Liver (tissue), 9 donors: ENCODE data around the gene GMEB2. TPM values are rescaled to one million over a fixed set of nuclear protein-coding genes. Genes with fewer than 3 reads are reported as not detected.

ENCODE experiments used
- DNase-seq: peaks from one replicate; pipeline ENCODE4 v3.0.0-alpha.2; 2017; ENCODE audit warnings: low spot score
- H3K27ac ChIP-seq, 2 donors: one replicate each; pipeline ENCODE4 v1.7.0; 2013; ENCODE audit warnings: inconsistent platforms in 2 of 2, low read length in 2 of 2, control low read depth in 1 of 2, low read depth in 1 of 2, mild to moderate bottlenecking in 1 of 2
- H3K27me3 ChIP-seq, 4 donors: one replicate each; pipeline versions ENCODE4 v1.6.1 to v1.7.0; 2013; ENCODE audit warnings: low read length in 3 of 4, inconsistent platforms in 1 of 4, mild to moderate bottlenecking in 1 of 4, moderate library complexity in 1 of 4; ENCODE audit not compliant: control insufficient read depth in 4 of 4, insufficient read depth in 4 of 4
- H3K36me3 ChIP-seq, 4 donors: one replicate each; pipeline versions ENCODE4 v1.6.1 to v1.7.0; 2013; ENCODE audit warnings: low read length in 3 of 4, mild to moderate bottlenecking in 3 of 4, low read depth in 1 of 4, moderate library complexity in 1 of 4; ENCODE audit not compliant: control insufficient read depth in 4 of 4, insufficient read depth in 3 of 4
- H3K4me1 ChIP-seq, 4 donors: one replicate each; pipeline versions ENCODE4 v1.6.1 to v1.7.0; 2013; ENCODE audit warnings: low read length in 3 of 4, mild to moderate bottlenecking in 3 of 4, moderate library complexity in 1 of 4; ENCODE audit not compliant: control insufficient read depth in 4 of 4, insufficient read depth in 4 of 4
- H3K4me3 ChIP-seq, 3 donors: one replicate each; pipeline versions ENCODE4 v1.6.1 to v1.7.0; 2013; ENCODE audit warnings: low read length in 3 of 3, control low read depth in 1 of 3, low read depth in 1 of 3, mild to moderate bottlenecking in 1 of 3
- H3K9ac ChIP-seq, 2 donors: one replicate each; pipeline ENCODE4 v1.7.0; 2013; ENCODE audit warnings: low read length in 2 of 2, mild to moderate bottlenecking in 2 of 2, moderate library complexity in 2 of 2, control low read depth in 1 of 2, low read depth in 1 of 2
- H3K9me3 ChIP-seq, 4 donors: one replicate each; pipeline versions ENCODE4 v1.6.1 to v1.7.0; 2013; ENCODE audit warnings: low read length in 3 of 4; ENCODE audit not compliant: control insufficient read depth in 4 of 4
- ATF3 ChIP-seq: IDR thresholded peaks from 2 replicates; pipeline ENCODE4 v1.6.1; 2016; ENCODE audit warnings: antibody characterized with exemption
- FOXA2 ChIP-seq: IDR thresholded peaks from 2 replicates; pipeline ENCODE4 v1.6.1; 2016; ENCODE audit warnings: antibody characterized with exemption
- GABPA ChIP-seq, 2 donors: IDR thresholded peaks in 1 of 2; conservative IDR thresholded peaks in 1 of 2; 2 replicates each; pipeline ENCODE4 v1.6.1; 2016; ENCODE audit warnings: antibody characterized with exemption in 2 of 2, mild to moderate bottlenecking in 1 of 2, moderate library complexity in 1 of 2
- HNF4G ChIP-seq: IDR thresholded peaks from 2 replicates; pipeline ENCODE4 v1.6.1; 2016; ENCODE audit warnings: antibody characterized with exemption
- JUND ChIP-seq, 2 donors: IDR thresholded peaks; 2 replicates each; pipeline ENCODE4 v1.6.1; 2016; ENCODE audit warnings: antibody characterized with exemption in 2 of 2
- MAX ChIP-seq: IDR thresholded peaks from 2 replicates; pipeline ENCODE4 v1.6.1; 2016; ENCODE audit warnings: antibody characterized with exemption
- NR2F2 ChIP-seq: IDR thresholded peaks from 2 replicates; pipeline ENCODE4 v1.6.1; 2016; ENCODE audit warnings: antibody characterized with exemption
- RAD21 ChIP-seq, 2 donors: IDR thresholded peaks; 2 replicates each; pipeline ENCODE4 v1.6.1; 2016; ENCODE audit warnings: antibody characterized with exemption in 2 of 2, mild to moderate bottlenecking in 2 of 2
- SP1 ChIP-seq: IDR thresholded peaks from 2 replicates; pipeline ENCODE4 v1.6.1; 2018; ENCODE audit warnings: antibody characterized with exemption, mild to moderate bottlenecking
- TAF1 ChIP-seq: conservative IDR thresholded peaks from 2 replicates; pipeline ENCODE4 v1.6.1; 2016; ENCODE audit warnings: antibody characterized with exemption, mild to moderate bottlenecking
- YY1 ChIP-seq: IDR thresholded peaks from 2 replicates; pipeline ENCODE4 v1.6.1; 2016; ENCODE audit warnings: antibody characterized with exemption, mild to moderate bottlenecking
- ZBTB33 ChIP-seq: IDR thresholded peaks from 2 replicates; pipeline ENCODE4 v1.6.1; 2016; ENCODE audit warnings: antibody characterized with exemption
- WGBS: extraction: QIAGEN DNeasy Blood & Tissue Kit; methylation state at CpG from one replicate; pipeline ENCODE4 v1.1.7; 2013; 5-methylcytosine and 5-hydroxymethylcytosine counted together
- polyA plus RNA-seq, 2 donors: library from polyadenylated mRNA; stranded (reverse) in 1 of 2; unstranded in 1 of 2; fragments of 200-250 nt in 1 of 2; fragments of >200 nt in 1 of 2; fragmentation: Nextera tagmentation in 1 of 2; extraction: Ambion mirVana in 1 of 2; gene quantifications; one replicate each; pipeline versions ENCODE4 v1.2.1 to v1.2.3, GENCODE V29; 2013 to 2015
- total RNA-seq, 2 donors: library from RNA; depleted of rRNA; stranded (reverse); fragments of >200 nt; gene quantifications; one replicate each; pipeline ENCODE4 v1.2.3, GENCODE V29; 2014
- donor health status: healthy.
- donor health status: healthy.
- donor health status: healthy.
- donor health status: healthy.
- donor health status: healthy.

GMEB2 gene
- total and polyA plus RNA-seq, 4 donors, result 1.3 to 8.6 (median 5.3) TPM

- Histone ChIP-seq H3K4me3 (no peak overlapping the region), H3K9ac (no peak overlapping the region), H3K9me3 (peaks cover 0 to 1% (median 0%) of the 10 kb centered on the region in 4 donors), H3K4me1 (peaks cover 0 to 1% (median 0%) of the 10 kb centered on the region in 4 donors), H3K27me3 (peaks cover 0 to 2% (median 0%) of the 10 kb centered on the region in 4 donors), H3K36me3 (no peaks in the 10 kb centered on the region), H3K27ac (no peak overlapping the region)
- no peak for DNase-seq
- 54% methylated on average over 11 of the region's 11 CpGs for WGBS
- TF ChIP-seq SP1, result no peak
- no peak for TF ChIP-seq FOXA2
- no peak for TF ChIP-seq YY1
Measured at GRCh38 chr20:63548542-63548941, 78.4 kb downstream of the GMEB2 start.

GRCh38 chr20:63547725-63548480 lies 79.0 kb downstream of the GMEB2 start, which contains the start of gene SRMS:
TSS of gene SRMS (minus strand) at chr20:63547749. CDS start at chr20:63547463, 286 bp downstream.
- TF ChIP-seq SP1 (no peak), NR2F2 (no peak), TAF1 (no peak), ZBTB33 (no peak), FOXA2 (no peak), HNF4G (no peak), MAX (no peak), JUND (IDR thresholded peaks at IDR 0.05) (no peak), GABPA (IDR thresholded peaks at IDR 0.05 in 1 of 2, conservative IDR thresholded peaks at IDR 0.05 in 1 of 2) (no peak), ATF3 (no peak)

GRCh38 chr20:63546956-63547724 lies 79.8 kb downstream of the GMEB2 start:
- no peaks in the 10 kb centered on the region for H3K4me1 ChIP-seq
- H3K4me3 ChIP-seq, result no peak overlapping the region
- WGBS, result 60% methylated on average over 58 of the region's 58 CpGs
- DNase-seq, result no peak
- no peak overlapping the region for H3K27ac ChIP-seq
- H3K9me3 ChIP-seq, result no peaks in the 10 kb centered on the region
- peaks cover 0 to 2% (median 0%) of the 10 kb centered on the region in 4 donors for H3K27me3 ChIP-seq
- no peak for TF ChIP-seq MAX
- no peak for TF ChIP-seq NR2F2
- no peak for TF ChIP-seq YY1
- no peak for TF ChIP-seq TAF1
- no peak for TF ChIP-seq RAD21 (IDR thresholded peaks at IDR 0.05)
- no peaks in the 10 kb centered on the region for H3K36me3 ChIP-seq
- no peak overlapping the region for H3K9ac ChIP-seq

More at GRCh38 chr20:63547725-63548480, 79.0 kb downstream of the GMEB2 start, which contains the start of gene SRMS:
- 53% methylated on average over 35 of the region's 35 CpGs for WGBS
- Histone ChIP-seq H3K4me1 (no peaks in the 10 kb centered on the region), H3K4me3 (no peak within 1 kb of the TSS), H3K9me3 (no peaks in the 10 kb centered on the region), H3K27ac (no peak within 1 kb of the TSS), H3K36me3 (no peaks in the 10 kb centered on the region), H3K9ac (no peak within 1 kb of the TSS), H3K27me3 (peaks cover 0 to 2% (median 0%) of the 10 kb centered on the region in 4 donors)
- DNase-seq, result no peak
